ENCODE data around the gene WASF2.

The WASF2 gene

GRCh38 chr1:27445177-27445936, 44.6 kb downstream of the WASF2 start:
- no peak for TF ChIP-seq MYC (IDR thresholded peaks at IDR 0.05; ENCODE audit: low read depth, low read length)
- no peak overlapping the region for H3K4me3 ChIP-seq (ENCODE audit: low read depth, low read length)
- DNase-seq (ENCODE audit: low read depth) = no peak

DNA sequence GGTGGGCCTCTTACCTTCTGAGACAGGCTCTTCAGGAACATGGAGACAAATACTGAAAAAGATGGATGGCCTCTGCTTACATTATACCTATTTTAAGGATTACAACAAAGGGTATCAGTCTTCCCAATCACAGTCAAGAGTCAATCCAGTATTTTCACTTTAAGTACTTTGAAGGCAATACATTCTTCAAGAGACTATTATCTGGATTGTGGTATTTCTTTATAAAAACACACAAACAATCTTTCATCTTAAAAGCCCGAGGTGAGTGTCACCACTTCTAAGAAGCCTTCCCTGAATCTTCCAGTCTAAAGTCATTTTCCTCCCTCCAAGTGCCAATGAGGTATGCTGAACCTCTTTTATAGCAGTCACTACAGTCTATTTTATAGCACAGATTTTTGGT, 45.3 kb downstream of the WASF2 start:
- no peak for DNase-seq (ENCODE audit: low read depth)
- TF ChIP-seq, protein P1, sequence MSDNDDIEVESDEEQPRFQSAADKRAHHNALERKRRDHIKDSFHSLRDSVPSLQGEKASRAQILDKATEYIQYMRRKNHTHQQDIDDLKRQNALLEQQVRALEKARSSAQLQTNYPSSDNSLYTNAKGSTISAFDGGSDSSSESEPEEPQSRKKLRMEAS (IDR thresholded peaks at IDR 0.05; ENCODE audit: low read depth, low read length) = no peak
- no peak for TF ChIP-seq CTCF (IDR thresholded peaks at IDR 0.05; ENCODE audit: low read depth, low read length)
- TF ChIP-seq MYC (IDR thresholded peaks at IDR 0.05; ENCODE audit: low read depth, low read length) = no peak
- TF ChIP-seq POLR2A (IDR thresholded peaks at IDR 0.05; ENCODE audit: extremely low read depth, insufficient read length) = no peak
- no peak overlapping the region for H3K4me3 ChIP-seq (ENCODE audit: low read depth, low read length)

- H3K4me3 ChIP-seq (ENCODE audit: low read depth, low read length) = no peak overlapping the region
- no peak for DNase-seq (ENCODE audit: low read depth)
- TF ChIP-seq CTCF (IDR thresholded peaks at IDR 0.05; ENCODE audit: low read depth, low read length) (no peak), MYC (IDR thresholded peaks at IDR 0.05; ENCODE audit: low read depth, low read length) (no peak), POLR2A (IDR thresholded peaks at IDR 0.05; ENCODE audit: extremely low read depth, insufficient read length) (no peak)
- TF ChIP-seq, protein P1 (IDR thresholded peaks at IDR 0.05; ENCODE audit: low read depth, low read length) = no peak
Observed at GRCh38 chr1:27439150-27439549, 50.8 kb downstream of the WASF2 start.

GRCh38 chr1:27438621-27439061, 51.3 kb downstream of the WASF2 start:
- DNase-seq (ENCODE audit: low read depth) = peak; percentile 34
- TF ChIP-seq CTCF (IDR thresholded peaks at IDR 0.05; ENCODE audit: low read depth, low read length) (no peak), POLR2A (IDR thresholded peaks at IDR 0.05; ENCODE audit: extremely low read depth, insufficient read length) (no peak), MYC (IDR thresholded peaks at IDR 0.05; ENCODE audit: low read depth, low read length) (no peak)
- TF ChIP-seq, protein P1 (IDR thresholded peaks at IDR 0.05; ENCODE audit: low read depth, low read length) = no peak
- H3K4me3 ChIP-seq (ENCODE audit: low read depth, low read length) = no peak overlapping the region

- TF ChIP-seq POLR2A (IDR thresholded peaks at IDR 0.05; ENCODE audit: extremely low read depth, insufficient read length) = no peak
- no peak for TF ChIP-seq CTCF (IDR thresholded peaks at IDR 0.05; ENCODE audit: low read depth, low read length)
- no peak for TF ChIP-seq MYC (IDR thresholded peaks at IDR 0.05; ENCODE audit: low read depth, low read length)
- TF ChIP-seq, protein P1 (IDR thresholded peaks at IDR 0.05; ENCODE audit: low read depth, low read length) = no peak
- H3K4me3 ChIP-seq (ENCODE audit: low read depth, low read length) = no peak overlapping the region
- peak; percentile 59 for DNase-seq (ENCODE audit: low read depth)
Observed at GRCh38 chr1:27436204-27437159, 53.5 kb downstream of the WASF2 start.
